Psoas muscle (tissue), 8 donors: Measurements from ENCODE around the gene AIG1. TPM values are rescaled to one million over a fixed set of nuclear protein-coding genes. Genes with fewer than 3 reads are reported as not detected.
"Not testable (repeated sequence)": the region's sequence is repeated elsewhere in the genome, so short reads cannot be mapped to it uniquely, and the experiment has no call there.

ENCODE experiments used
- ATAC-seq, 4 donors: fragments of 200-7000 bp; cut with Tn5 transposase; one replicate each; pipeline ENCODE4 v1.9.1; 2020; ENCODE audit warnings: moderate library complexity in 3 of 4, mild to moderate bottlenecking in 2 of 4
- DNase-seq, 2 donors: peaks; one replicate each; pipeline ENCODE4 v3.0.0-alpha.2; 2020
- H3K27ac ChIP-seq: fragments of 200-600 bp; one replicate; pipeline ENCODE4 v1.8.0; 2022
- H3K27me3 ChIP-seq, 3 donors: fragments of 200-600 bp in 1 of 3; one replicate each; pipeline versions ENCODE4 v1.6.1 to v1.8.0; 2013 to 2022; ENCODE audit warnings: low read length in 2 of 3, mild to moderate bottlenecking in 2 of 3, moderate library complexity in 1 of 3; ENCODE audit not compliant: insufficient read depth in 3 of 3
- H3K36me3 ChIP-seq, 2 donors: fragments of 200-600 bp in 1 of 2; one replicate each; pipeline versions ENCODE4 v1.6.1 to v1.8.0; 2013 to 2022; ENCODE audit warnings: low read depth in 1 of 2, mild to moderate bottlenecking in 1 of 2, moderate library complexity in 1 of 2; ENCODE audit not compliant: insufficient read depth in 1 of 2
- H3K4me1 ChIP-seq: fragments of 200-600 bp; one replicate; pipeline ENCODE4 v1.8.0; 2022
- H3K4me3 ChIP-seq: fragments of 200-600 bp; one replicate; pipeline ENCODE4 v1.8.0; 2022; ENCODE audit warnings: mild to moderate bottlenecking
- H3K9me3 ChIP-seq: fragments of 200-600 bp; one replicate; pipeline ENCODE4 v1.8.0; 2022
- WGBS, 3 donors: extraction: QIAGEN DNeasy Blood & Tissue Kit; methylation state at CpG; one replicate each; pipeline versions ENCODE4 v1.1.6 to v1.1.7; 2013; 5-methylcytosine and 5-hydroxymethylcytosine counted together
- intact Hi-C, 2 donors: fragments of 100-400 bp; cut with DNase I; formaldehyde crosslinking; loops; one replicate each; pipeline versions ENCODE4 v1.11.0 to v1.14.2; 2022
- polyA plus RNA-seq, 3 donors: library from polyadenylated mRNA; stranded (reverse); fragments of 200-250 nt; gene quantifications; one replicate each; pipeline ENCODE4 v1.2.3, GENCODE V29; 2013
- total RNA-seq, 4 donors: library from RNA; stranded (reverse); fragmentation: NEBNext Ultra II Directional in 2 of 4; extraction: Animal tissue kit (Norgen Biotek cat#: 25700) in 2 of 4; gene quantifications; one replicate each; pipeline versions ENCODE4 v1.2.1 to v1.2.4, GENCODE V29; 2021 to 2023
- TF ChIP-seq, protein P1 (sequence below): fragments of 200-600 bp; IDR thresholded peaks from one replicate; pipeline ENCODE4 v1.8.0; 2022; ENCODE audit warnings: antibody characterized with exemption
- donor health status: healthy with polysubstance abuse.
- donor health status: DM: no; HTN: no; CAD: no; lungs with moderate emphysema.
- donor health status: Bipolar disorder and iron deficiency.
- donor health status: healthy.
- donor health status: DM: yes; HTN: yes; CAD: no.
- donor health status: DM: no; HTN: no; CAD: no.
- donor health status: DM: no; HTN: no; CAD: no.
- donor health status: DM: yes; HTN: yes; CAD: no.

AIG1 gene
- total and polyA plus RNA-seq, 7 donors = 4.0 to 24.6 (median 5.8) TPM

DNA sequence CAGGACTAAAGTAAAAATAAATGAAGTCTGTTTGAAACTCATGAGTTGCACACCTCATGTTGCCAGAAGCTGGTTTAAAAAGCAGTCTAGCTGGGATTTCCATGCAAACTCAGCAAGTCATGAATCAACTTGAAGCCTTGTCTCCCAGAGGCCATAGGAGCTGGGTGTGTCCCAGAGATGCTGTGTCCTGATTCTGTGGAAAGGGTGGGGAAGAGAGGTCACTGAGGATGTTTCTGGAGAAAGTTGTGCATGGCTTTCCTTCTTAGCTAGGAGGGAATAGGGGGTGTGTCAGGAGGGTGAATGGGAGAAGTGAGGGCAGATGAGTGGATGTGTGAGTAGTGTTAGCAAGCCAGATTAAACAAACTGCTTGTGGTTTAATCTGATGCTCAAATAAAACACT, 278.5 kb downstream of the AIG1 start:
- TF ChIP-seq, protein P1, sequence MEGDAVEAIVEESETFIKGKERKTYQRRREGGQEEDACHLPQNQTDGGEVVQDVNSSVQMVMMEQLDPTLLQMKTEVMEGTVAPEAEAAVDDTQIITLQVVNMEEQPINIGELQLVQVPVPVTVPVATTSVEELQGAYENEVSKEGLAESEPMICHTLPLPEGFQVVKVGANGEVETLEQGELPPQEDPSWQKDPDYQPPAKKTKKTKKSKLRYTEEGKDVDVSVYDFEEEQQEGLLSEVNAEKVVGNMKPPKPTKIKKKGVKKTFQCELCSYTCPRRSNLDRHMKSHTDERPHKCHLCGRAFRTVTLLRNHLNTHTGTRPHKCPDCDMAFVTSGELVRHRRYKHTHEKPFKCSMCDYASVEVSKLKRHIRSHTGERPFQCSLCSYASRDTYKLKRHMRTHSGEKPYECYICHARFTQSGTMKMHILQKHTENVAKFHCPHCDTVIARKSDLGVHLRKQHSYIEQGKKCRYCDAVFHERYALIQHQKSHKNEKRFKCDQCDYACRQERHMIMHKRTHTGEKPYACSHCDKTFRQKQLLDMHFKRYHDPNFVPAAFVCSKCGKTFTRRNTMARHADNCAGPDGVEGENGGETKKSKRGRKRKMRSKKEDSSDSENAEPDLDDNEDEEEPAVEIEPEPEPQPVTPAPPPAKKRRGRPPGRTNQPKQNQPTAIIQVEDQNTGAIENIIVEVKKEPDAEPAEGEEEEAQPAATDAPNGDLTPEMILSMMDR = no peak
- intact Hi-C loops = no loop called here
- H3K27me3 ChIP-seq = no peaks in the 10 kb centered on the region
- ATAC-seq (no peak), DNase-seq (no peak)
- H3K27ac ChIP-seq = no peak overlapping the region
- H3K36me3 ChIP-seq = peaks cover under 1 to 1% of the 10 kb centered on the region in 2 donors
- H3K9me3 ChIP-seq = no peaks in the 10 kb centered on the region
- no peak overlapping the region for H3K4me3 ChIP-seq
- H3K4me1 ChIP-seq = no peaks in the 10 kb centered on the region

DNA sequence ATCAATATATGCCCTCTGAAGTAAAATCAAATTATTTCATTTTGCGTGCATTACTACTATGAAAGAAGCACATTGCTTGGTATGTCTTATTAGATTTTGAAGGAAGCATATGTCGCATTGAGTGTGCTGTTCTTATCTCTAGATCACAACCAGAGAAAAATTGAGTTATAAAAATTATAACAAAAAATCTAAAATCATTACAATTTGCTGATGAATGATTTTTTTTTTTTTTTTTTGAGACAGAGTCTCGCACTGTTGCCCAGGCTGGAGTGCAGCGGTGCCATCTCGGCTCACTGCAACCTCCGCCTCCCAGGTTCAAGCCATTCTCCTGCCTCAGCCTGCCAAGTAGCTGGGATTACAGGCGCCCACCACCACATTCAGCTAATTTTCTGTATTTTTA, 284.8 kb downstream of the AIG1 start:
- H3K9me3 ChIP-seq, H3K4me1 ChIP-seq, H3K4me3 ChIP-seq, ATAC-seq, H3K27ac ChIP-seq, DNase-seq, H3K27me3 ChIP-seq, intact Hi-C loops, H3K36me3 ChIP-seq: not testable (repeated sequence)
- WGBS, 3 donors = 95 to 97% (median 96%) methylated on average over 6 to 7 of the region's 7 CpGs

DNA sequence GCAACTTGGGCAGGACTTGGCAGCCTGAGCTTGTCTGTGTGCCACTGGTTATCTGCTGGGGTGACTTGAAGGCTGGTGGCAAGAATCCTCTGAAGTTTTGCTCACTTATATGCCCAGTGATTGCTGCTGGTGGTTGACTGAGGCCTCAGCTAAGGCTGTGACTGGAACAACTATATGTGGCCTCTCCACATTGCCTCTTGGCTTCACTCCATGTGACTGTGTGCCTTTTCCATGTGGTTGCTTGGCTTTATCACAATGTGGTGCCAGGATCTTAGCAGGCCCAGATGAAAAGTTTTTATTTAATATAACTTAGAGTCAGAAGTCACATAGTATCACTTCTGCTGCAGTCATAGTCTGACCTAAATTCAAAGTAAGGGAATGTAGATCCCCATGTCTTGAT, 285.3 kb downstream of the AIG1 start:
- Histone ChIP-seq H3K9me3 (peaks cover 5% of the 10 kb centered on the region), H3K36me3 (no peaks in the 10 kb centered on the region), H3K4me3 (no peak overlapping the region), H3K27ac (no peak overlapping the region), H3K27me3 (no peaks in the 10 kb centered on the region), H3K4me1 (no peaks in the 10 kb centered on the region)
- intact Hi-C loops = no loop called here
- TF ChIP-seq, protein P1 = no peak
- no peak for DNase-seq
- no peak for ATAC-seq

DNA sequence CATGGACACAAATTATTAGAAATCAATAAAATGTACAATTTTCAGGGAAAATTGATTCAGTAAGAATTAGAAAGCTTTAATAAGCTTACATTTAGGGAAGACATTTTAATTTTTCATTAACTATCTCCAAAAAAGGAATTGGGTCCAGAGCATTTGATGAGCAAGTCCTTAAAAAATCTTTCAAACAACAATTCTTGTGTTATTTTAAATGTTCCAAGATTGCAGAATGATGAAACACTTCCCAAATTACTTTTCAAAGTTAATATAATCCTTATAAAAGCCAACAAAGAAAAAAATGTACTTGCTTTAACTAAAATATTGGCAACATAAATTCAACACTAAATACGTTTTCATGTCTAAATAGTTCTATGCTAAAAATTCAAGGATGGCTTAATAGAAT, 287.8 kb downstream of the AIG1 start:
- TF ChIP-seq, protein P1 = no peak
- peaks cover 5% of the 10 kb centered on the region for H3K9me3 ChIP-seq
- no peak overlapping the region for H3K4me3 ChIP-seq
- ATAC-seq (no peak), DNase-seq (no peak)
- WGBS, 3 donors = 40 to 67% (median 45%) methylated on average over 1 of the region's 1 CpG
- intact Hi-C loops = no loop called here
- no peaks in the 10 kb centered on the region for H3K27me3 ChIP-seq
- H3K4me1 ChIP-seq = no peaks in the 10 kb centered on the region
- no peaks in the 10 kb centered on the region for H3K36me3 ChIP-seq
- no peak overlapping the region for H3K27ac ChIP-seq

DNA sequence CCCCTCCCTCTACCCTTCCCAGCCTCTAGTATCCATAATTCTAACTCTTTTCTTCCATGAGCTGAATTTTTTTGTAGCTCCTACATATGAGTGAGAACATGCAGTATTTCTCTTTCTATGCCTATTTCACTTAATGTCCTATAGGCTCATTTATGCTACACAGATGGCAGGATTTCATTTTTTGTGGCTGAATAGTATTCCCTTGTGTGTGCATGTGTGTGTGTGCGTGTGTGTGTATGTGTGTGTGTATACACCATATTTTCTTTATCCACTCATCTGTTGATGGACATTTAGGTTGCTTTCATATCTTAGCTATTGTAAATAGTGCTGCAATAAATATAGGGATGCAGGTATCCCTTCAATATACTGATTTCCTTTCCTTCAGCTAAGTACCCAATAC, 288.8 kb downstream of the AIG1 start:
- Histone ChIP-seq H3K4me3 (no peak overlapping the region), H3K36me3 (no peaks in the 10 kb centered on the region), H3K27ac (no peak overlapping the region), H3K27me3 (no peaks in the 10 kb centered on the region), H3K9me3 (peaks cover 5% of the 10 kb centered on the region), H3K4me1 (no peaks in the 10 kb centered on the region)
- no peak for DNase-seq
- intact Hi-C loops = no loop called here
- WGBS, 3 donors = 91 to 93% (median 93%) methylated on average over 1 of the region's 1 CpG
- no peak for ATAC-seq
- TF ChIP-seq, protein P1 = no peak
